Ovary (tissue), 9 donors: ENCODE measurements around the gene CCDC122. TPM values are rescaled to one million over a fixed set of nuclear protein-coding genes. Genes with fewer than 3 reads are reported as not detected.

Source experiments
- DNase-seq, 5 donors: peaks; one replicate each; pipeline ENCODE4 v3.0.0-alpha.2; 2019 to 2020
- H3K27ac ChIP-seq, 2 donors: fragments of 200-600 bp; one replicate each; pipeline versions ENCODE4 v1.5.1 to v1.8.0; 2019 to 2022
- H3K27me3 ChIP-seq: fragments of 200-600 bp; one replicate; pipeline ENCODE4 v1.8.0; 2022
- H3K36me3 ChIP-seq: fragments of 200-600 bp; sonication (generic); one replicate; pipeline ENCODE4 v1.5.1; 2019
- H3K4me1 ChIP-seq: one replicate; pipeline ENCODE4 v1.8.1; 2013; ENCODE audit warnings: mild to moderate bottlenecking, moderate library complexity; ENCODE audit not compliant: insufficient read depth
- H3K4me3 ChIP-seq: fragments of 200-600 bp; sonication (generic); one replicate; pipeline ENCODE4 v1.5.1; 2017
- H3K9me3 ChIP-seq, 2 donors: fragments of 200-600 bp in 1 of 2; sonication (generic) in 1 of 2; one replicate each; pipeline versions ENCODE4 v1.5.1 to v1.8.1; 2013 to 2019; ENCODE audit warnings: mild to moderate bottlenecking in 1 of 2, moderate library complexity in 1 of 2
- EP300 ChIP-seq: sonication (generic); formaldehyde crosslinking; IDR thresholded peaks from one replicate; pipeline ENCODE4 v1.6.1; 2017; ENCODE audit warnings: antibody characterized with exemption
- POLR2A ChIP-seq: fragments of 450-650 bp; IDR thresholded peaks from one replicate; pipeline ENCODE4 v1.6.1; 2017; ENCODE audit warnings: antibody characterized with exemption, mild to moderate bottlenecking, moderate library complexity
- whole genome bisulfite sequencing, 3 donors: extraction: QIAGEN DNeasy Blood & Tissue Kit in 1 of 3; methylation state at CpG; one replicate each; pipeline versions ENCODE4 v1.1.5 to v1.1.7; 2013 to 2017; 5-methylcytosine and 5-hydroxymethylcytosine counted together
- intact Hi-C, 4 donors: fragments of 100-400 bp; cut with DNase I; formaldehyde crosslinking; loops; one replicate each; pipeline versions ENCODE4 v1.11.0 to v1.15.1; 2022 to 2023
- polyA plus RNA-seq, 2 donors: library from polyadenylated mRNA; stranded (reverse); fragments of 200-250 nt in 1 of 2; fragments of 350-450 nt in 1 of 2; fragmentation: Illumina TruSeq in 1 of 2; extraction: RNeasy Lipid Tissue Mini Kit (QIAGEN cat#74804) in 1 of 2; gene quantifications; one replicate each; pipeline ENCODE4 v1.2.3, GENCODE V29; 2013 to 2014
- small RNA-seq: library from RNA; depleted of rRNA; stranded (forward); fragments of <200 nt; gene quantifications from one replicate; pipeline ENCODE3, GENCODE V24; 2016
- total RNA-seq, 7 donors: library from RNA; depleted of rRNA in 2 of 7; stranded (reverse); fragments of >200 nt in 2 of 7; fragmentation: NEBNext Ultra II Directional in 3 of 7; extraction: Animal tissue kit (Norgen Biotek cat#: 25700) in 3 of 7; gene quantifications; one replicate each; pipeline versions ENCODE4 v1.1.0 to v1.2.4, GENCODE V29; 2016 to 2023
- TF ChIP-seq, protein P1 (sequence below), 3 donors: fragments of 450-650 bp in 2 of 3; fragments of 200-600 bp in 1 of 3; IDR thresholded peaks; one replicate each; pipeline versions ENCODE4 v1.5.1 to v1.8.0; 2016 to 2022; ENCODE audit warnings: antibody characterized with exemption in 3 of 3, mild to moderate bottlenecking in 1 of 3
- donor health status: DM: no; HTN: no; CAD: no; lungs with moderate emphysema.
- donor health status: DM: no; HTN: no; CAD: no.
- donor health status: Bipolar disorder and iron deficiency.
- donor health status: DM: yes; HTN: yes; CAD: no.
- donor health status: DM: no; HTN: no; CAD: no.
- donor health status: DM: yes; HTN: yes; CAD: no.

CCDC122 gene
- total and polyA plus RNA-seq, 9 donors: 4.2 to 15.2 (median 6.6) TPM

DNA sequence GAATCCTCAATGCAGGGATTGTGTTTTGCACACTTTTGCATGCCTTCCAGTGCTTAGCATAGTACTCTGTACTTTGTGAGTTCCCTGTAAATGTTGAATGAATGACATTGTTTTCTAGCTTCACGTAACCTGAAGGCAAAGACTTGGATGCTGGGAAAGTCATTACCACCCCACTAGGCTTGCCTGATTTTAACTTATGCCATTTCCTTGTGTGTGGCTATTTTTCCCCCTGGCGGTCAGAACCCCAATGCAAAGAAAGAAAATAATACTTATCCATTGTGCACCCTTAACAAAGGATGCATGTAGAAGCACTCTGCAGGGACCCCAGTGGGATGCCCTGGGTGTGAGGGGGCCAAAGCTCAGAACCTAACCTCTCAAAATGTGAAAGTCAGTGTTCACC is 91.5 kb downstream of the CCDC122 start:
- Histone ChIP-seq H3K27me3 (no peaks in the 10 kb centered on the region), H3K4me3 (no peak overlapping the region), H3K27ac (no peak overlapping the region), H3K9me3 (no peaks in the 10 kb centered on the region), H3K36me3 (no peaks in the 10 kb centered on the region), H3K4me1 (no peaks in the 10 kb centered on the region)
- WGBS, 3 donors: 40 to 81% (median 76%) methylated on average over 2 of the region's 2 CpGs
- TF ChIP-seq, protein P1, sequence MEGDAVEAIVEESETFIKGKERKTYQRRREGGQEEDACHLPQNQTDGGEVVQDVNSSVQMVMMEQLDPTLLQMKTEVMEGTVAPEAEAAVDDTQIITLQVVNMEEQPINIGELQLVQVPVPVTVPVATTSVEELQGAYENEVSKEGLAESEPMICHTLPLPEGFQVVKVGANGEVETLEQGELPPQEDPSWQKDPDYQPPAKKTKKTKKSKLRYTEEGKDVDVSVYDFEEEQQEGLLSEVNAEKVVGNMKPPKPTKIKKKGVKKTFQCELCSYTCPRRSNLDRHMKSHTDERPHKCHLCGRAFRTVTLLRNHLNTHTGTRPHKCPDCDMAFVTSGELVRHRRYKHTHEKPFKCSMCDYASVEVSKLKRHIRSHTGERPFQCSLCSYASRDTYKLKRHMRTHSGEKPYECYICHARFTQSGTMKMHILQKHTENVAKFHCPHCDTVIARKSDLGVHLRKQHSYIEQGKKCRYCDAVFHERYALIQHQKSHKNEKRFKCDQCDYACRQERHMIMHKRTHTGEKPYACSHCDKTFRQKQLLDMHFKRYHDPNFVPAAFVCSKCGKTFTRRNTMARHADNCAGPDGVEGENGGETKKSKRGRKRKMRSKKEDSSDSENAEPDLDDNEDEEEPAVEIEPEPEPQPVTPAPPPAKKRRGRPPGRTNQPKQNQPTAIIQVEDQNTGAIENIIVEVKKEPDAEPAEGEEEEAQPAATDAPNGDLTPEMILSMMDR (IDR thresholded peaks at IDR 0.05): peak in 1 of 3 donors; percentile 16
- no peak for TF ChIP-seq POLR2A
- TF ChIP-seq EP300: no peak
- peak in 1 of 5 donors; percentile 22 for DNase-seq
- intact Hi-C loops: loop anchor here in 2 of 4 donors (5.0 to 10.0 kb wide), 3 partner anchors 273 to 701 kb away; no protein-coding TSS in a partner anchor

- no peak overlapping the region for H3K27ac ChIP-seq
- no peak for TF ChIP-seq EP300
- TF ChIP-seq POLR2A: no peak
- TF ChIP-seq, protein P1 (IDR thresholded peaks at IDR 0.05): no peak
- H3K4me1 ChIP-seq: no peaks in the 10 kb centered on the region
- no peaks in the 10 kb centered on the region for H3K36me3 ChIP-seq
- no peak for DNase-seq
- peak overlapping the region; percentile 85 for H3K4me3 ChIP-seq
- H3K27me3 ChIP-seq: no peaks in the 10 kb centered on the region
- H3K9me3 ChIP-seq: no peaks in the 10 kb centered on the region
- intact Hi-C loops: loop anchor here in 2 of 4 donors (5.0 to 10.0 kb wide), 3 partner anchors 273 to 700 kb away; no protein-coding TSS in a partner anchor
- WGBS, 3 donors: 5 to 11% (median 8%) methylated on average over 9 of the region's 9 CpGs
These were observed 92.0 kb downstream of the CCDC122 start for GRCh38 chr13:43787518-43787891.

DNA sequence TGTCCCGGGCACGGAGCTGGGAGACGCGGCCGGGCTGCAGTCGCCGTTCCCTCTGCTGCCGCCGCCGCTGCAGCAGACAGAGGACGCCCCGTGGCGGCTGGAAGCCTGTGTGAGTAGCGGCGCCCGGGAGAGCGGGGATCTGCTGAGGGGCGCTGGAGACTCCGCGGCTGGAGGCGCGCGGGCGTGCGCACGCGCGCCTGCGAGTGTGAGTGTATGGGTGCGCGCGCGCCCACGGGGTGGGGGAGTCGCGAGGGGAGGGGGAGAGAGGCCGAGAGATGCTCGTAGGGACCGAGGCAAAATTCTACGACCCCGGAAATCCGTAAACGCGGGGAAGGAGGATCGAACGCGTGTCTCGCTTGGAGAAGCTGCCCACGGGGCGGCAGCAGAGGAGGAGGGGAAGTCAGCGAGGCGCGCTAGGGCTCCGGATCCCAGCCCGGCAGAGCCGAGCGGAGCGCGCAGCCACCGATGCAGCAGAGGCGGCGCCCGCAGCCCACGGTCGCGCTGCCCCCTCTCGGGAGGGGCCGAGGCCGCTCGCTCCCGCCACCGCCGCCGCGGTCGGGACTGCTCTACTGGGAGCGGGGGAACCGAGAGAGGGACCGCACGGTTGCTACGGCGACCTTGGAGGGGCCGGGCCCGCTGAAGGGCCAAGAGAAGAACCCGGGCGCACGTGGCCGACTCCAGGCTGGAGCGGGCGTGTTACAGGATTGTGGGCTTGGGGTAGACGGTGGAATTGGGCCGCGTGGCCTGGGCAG is 92.6 kb downstream of the CCDC122 start, which contains the start of gene ENOX1:
TSS of gene ENOX1 (minus strand) at position 207 of the 752 bp plus-strand sequence.
- no peaks in the 10 kb centered on the region for H3K27me3 ChIP-seq
- H3K36me3 ChIP-seq: no peaks in the 10 kb centered on the region
- TF ChIP-seq POLR2A (no peak), EP300 (no peak)
- TF ChIP-seq, protein P1 (IDR thresholded peaks at IDR 0.05): peak; percentile 13 to 47 (median 13)
- peak within 1 kb of the TSS; percentile 85 for H3K4me3 ChIP-seq
- H3K4me1 ChIP-seq: no peaks in the 10 kb centered on the region
- peak within 1 kb of the TSS; percentile 42 to 73 for H3K27ac ChIP-seq
- 0 to 1% (median 1%) methylated on average over 79 to 93 of the region's 93 CpGs for WGBS, 3 donors
- intact Hi-C loops: loop anchor here in 2 of 4 donors (5.0 to 10.0 kb wide), 3 partner anchors 272 to 700 kb away; no protein-coding TSS in a partner anchor
- DNase-seq: peak; percentile 76 to 88 (median 80)
- H3K9me3 ChIP-seq: no peaks in the 10 kb centered on the region

GRCh38 chr13:43786472-43786765 is 93.1 kb downstream of the CCDC122 start:
- whole genome bisulfite sequencing, 3 donors: 0 to 1% (median 1%) methylated on average over 4 to 28 of the region's 28 CpGs
- intact Hi-C loops: loop anchor here in 2 of 4 donors (5.0 to 10.0 kb wide), 3 partner anchors 272 to 699 kb away; no protein-coding TSS in a partner anchor
- no peak for TF ChIP-seq POLR2A
- no peak for TF ChIP-seq EP300
- TF ChIP-seq, protein P1 (IDR thresholded peaks at IDR 0.05): no peak
- peak overlapping the region; percentile 85 for H3K4me3 ChIP-seq
- no peaks in the 10 kb centered on the region for H3K36me3 ChIP-seq
- H3K27ac ChIP-seq: peak overlapping the region; percentile 42 to 73
- no peaks in the 10 kb centered on the region for H3K27me3 ChIP-seq
- no peaks in the 10 kb centered on the region for H3K4me1 ChIP-seq
- DNase-seq: no peak
- H3K9me3 ChIP-seq: no peaks in the 10 kb centered on the region

Small RNAs within 50 kb of the gene (small RNA-seq; reads per million reads assigned to genes)
- not detected for gene AL162713.1

Other genes starting within 250 kb of the CCDC122 start
- gene ENOX1, start 92.8 kb downstream of the CCDC122 start, total RNA-seq: 10 to 100 TPM in 3 of 7 donors, 1 to 10 TPM in 4; 3.6 to 17.5 (median 7.8) TPM
- gene ENOX1, start 92.8 kb downstream of the CCDC122 start, polyA plus RNA-seq: 1 to 10 TPM; 4.6 to 8.2 TPM
- gene LACC1, start 164 bp upstream of the CCDC122 start, total RNA-seq: 1 to 10 TPM; 2.0 to 6.8 (median 5.3) TPM
- gene LACC1, start 164 bp upstream of the CCDC122 start, polyA plus RNA-seq: 1 to 10 TPM; 3.4 to 7.3 TPM